SHP77 (cell line): ENCODE measurements around the gene USH1G.

Experiments
- DNase-seq, 2 experiments: peaks; one replicate each; lab custom pipeline; 2025; lab: John Stamatoyannopoulos, UW

The USH1G gene

GRCh38 chr17:74903671-74904070, 19.4 kb downstream of the USH1G start:
- no peak for DNase-seq

- DNase-seq: no peak
Observed at GRCh38 chr17:74903034-74903433, 20.0 kb downstream of the USH1G start.

GRCh38 chr17:74901353-74902135, 21.5 kb downstream of the USH1G start:
- DNase-seq: no peak

GRCh38 chr17:74900208-74900607, 22.8 kb downstream of the USH1G start:
- no peak for DNase-seq

- no peak for DNase-seq
Observed at GRCh38 chr17:74898376-74898946, 24.6 kb downstream of the USH1G start.

- no peak for DNase-seq
Observed at GRCh38 chr17:74893936-74894671, 29.0 kb downstream of the USH1G start.

- DNase-seq: no peak
Observed at GRCh38 chr17:74892974-74893911, 29.8 kb downstream of the USH1G start, which contains the start of gene FADS6. FADS6 (minus strand) TSS chr17:74893633; CDS start chr17:74893595, 38 bp downstream.

- peak in 1 of 2 experiments; percentile 16 for DNase-seq
Observed at GRCh38 chr17:74892013-74892841, 30.8 kb downstream of the USH1G start.

GRCh38 chr17:74890554-74890953, 32.5 kb downstream of the USH1G start:
- no peak for DNase-seq

GRCh38 chr17:74888469-74888868, 34.6 kb downstream of the USH1G start:
- no peak for DNase-seq

- no peak for DNase-seq
Observed at GRCh38 chr17:74883241-74883745, 39.8 kb downstream of the USH1G start.

GRCh38 chr17:74882517-74883240, 40.4 kb downstream of the USH1G start:
- no peak for DNase-seq

GRCh38 chr17:74881073-74881472, 42.0 kb downstream of the USH1G start:
- no peak for DNase-seq

GRCh38 chr17:74879308-74879707, 43.7 kb downstream of the USH1G start:
- no peak for DNase-seq

GRCh38 chr17:74878658-74879057, 44.4 kb downstream of the USH1G start:
- no peak for DNase-seq

GRCh38 chr17:74877592-74878548, 45.2 kb downstream of the USH1G start:
- peak in 1 of 2 experiments; percentile 36 for DNase-seq

GRCh38 chr17:74875977-74876593, 47.0 kb downstream of the USH1G start:
- DNase-seq: no peak
